Dermis blood vessel endothelial cell (primary cell): ENCODE measurements around the gene SERPINH1. TPM values are rescaled to one million over a fixed set of nuclear protein-coding genes. Genes with fewer than 3 reads are reported as not detected.

ENCODE experiments used
- DNase-seq: peaks from one replicate; pipeline ENCODE4 v3.0.0; 2010
- total RNA-seq: library from RNA; depleted of rRNA; stranded (reverse); fragments of >200 nt; gene quantifications from 2 replicates; pipeline ENCODE4 v1.2.3, GENCODE V29; 2014

Gene SERPINH1
- 552 and 903 TPM in 2 replicates for total RNA-seq

DNA sequence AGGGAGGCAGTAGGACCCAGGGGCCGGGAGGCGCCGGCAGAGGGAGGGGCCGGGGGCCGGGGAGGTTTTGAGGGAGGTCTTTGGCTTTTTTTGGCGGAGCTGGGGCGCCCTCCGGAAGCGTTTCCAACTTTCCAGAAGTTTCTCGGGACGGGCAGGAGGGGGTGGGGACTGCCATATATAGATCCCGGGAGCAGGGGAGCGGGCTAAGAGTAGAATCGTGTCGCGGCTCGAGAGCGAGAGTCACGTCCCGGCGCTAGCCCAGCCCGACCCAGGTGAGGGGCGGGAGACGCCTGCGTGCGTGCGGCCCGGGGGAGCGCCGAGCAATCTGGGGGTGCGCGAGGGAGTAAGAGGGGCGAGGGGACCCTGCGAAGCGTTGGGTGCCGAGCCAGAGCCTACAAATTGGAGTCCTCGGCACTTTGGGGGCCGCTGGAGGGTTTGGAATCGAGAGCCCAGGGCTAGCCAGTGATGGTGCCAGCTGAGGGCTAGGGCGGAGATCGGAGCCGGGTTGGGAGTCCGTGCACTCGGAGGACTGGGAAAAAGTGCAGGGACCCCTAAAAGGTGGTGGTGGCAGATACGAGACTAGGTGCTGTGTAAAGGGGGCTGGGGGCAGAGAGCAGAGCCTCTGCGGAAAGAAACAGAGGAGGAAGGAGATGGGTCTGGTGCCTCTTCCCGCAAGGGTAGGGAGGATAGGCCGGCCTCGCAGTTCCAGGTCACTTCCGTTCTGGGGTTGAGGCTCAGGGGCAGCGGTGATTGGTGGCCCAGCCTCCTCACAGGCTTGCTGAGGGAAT lies at the start of gene SERPINH1:
TSS of gene SERPINH1 (plus strand) at position 206 of the 788 bp plus-strand sequence. CDS start 4,097 bp downstream, outside the sequence.
- DNase-seq, result peak; percentile 87

DNA sequence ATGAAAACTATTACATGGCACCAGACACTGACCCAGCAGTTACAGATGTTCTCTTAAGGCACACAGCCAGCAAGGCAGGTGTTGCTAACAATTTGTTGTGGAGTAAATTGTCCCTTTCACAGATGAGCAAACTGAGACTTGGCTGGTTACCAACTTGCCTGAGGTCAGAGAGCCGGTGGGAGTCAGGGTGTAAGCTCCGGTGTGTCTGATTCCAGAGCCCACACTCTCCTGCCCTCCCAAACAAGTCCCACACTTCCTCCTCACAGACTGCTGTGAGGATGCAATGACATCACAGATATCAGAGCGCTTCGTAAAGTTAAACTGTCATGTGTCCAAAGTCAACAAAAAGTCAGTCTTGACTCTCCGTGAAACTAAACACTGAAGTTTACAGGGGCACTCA lies 48.8 kb upstream of the SERPINH1 start:
- DNase-seq, result peak; percentile 63

DNA sequence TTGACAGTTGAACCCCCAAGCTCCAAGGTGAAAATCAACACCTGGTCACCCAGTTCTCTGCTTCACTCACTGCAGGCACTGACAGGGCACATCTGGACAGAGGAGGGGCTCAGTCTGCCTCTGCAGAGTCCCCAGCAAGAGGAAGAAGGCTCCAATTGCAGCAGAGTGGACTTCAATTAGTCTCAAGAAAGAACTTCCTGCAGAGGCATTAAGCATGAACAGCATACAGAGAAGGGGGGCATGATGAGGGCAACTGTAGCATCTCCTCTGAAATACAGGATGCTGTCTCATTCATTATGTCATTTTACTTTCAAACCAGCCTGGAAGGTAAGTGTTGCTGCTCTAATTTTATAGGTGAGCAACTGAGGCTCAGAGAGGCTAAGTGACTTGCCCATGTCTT lies 47.5 kb upstream of the SERPINH1 start:
- no peak for DNase-seq

DNA sequence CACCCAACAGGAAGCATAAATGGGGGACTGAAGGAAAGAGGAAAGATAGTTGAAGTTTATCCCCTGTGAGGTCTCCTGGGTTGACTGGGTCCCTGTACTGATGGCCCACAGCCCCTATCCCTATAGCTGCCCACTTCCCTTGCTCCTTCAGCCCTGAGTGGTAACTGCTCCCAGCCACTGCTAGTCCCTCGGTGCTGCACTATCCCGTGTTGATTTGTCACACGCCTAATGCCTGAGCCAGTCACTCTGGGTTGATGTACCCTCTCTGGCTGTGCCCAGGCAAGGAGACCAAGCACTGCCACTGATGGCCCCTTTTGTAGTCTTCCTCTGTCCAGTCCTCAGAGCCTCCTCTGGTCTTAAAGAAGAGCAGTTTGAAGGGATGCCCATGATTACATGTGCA lies 45.9 kb upstream of the SERPINH1 start:
- DNase-seq, result no peak

DNA sequence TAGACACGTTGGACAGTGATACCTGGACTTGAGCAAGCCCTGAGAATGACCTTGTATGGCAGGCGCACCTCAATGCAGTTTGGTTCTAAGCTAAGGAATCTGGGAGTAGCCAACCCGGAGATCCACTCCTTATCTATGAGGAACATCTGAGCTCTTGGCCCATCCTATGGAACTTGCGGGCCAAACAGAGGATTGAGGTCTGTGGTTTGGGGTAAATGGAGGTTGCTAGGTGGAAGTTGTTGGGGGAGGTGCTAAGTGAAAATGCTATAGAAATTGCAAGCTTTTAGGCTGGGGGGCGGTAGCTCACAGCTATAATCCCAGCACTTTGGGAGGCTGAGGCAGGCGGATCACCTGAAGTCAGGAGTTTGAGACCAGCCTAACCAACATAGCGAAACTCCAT lies 45.2 kb upstream of the SERPINH1 start:
- DNase-seq, result no peak

DNA sequence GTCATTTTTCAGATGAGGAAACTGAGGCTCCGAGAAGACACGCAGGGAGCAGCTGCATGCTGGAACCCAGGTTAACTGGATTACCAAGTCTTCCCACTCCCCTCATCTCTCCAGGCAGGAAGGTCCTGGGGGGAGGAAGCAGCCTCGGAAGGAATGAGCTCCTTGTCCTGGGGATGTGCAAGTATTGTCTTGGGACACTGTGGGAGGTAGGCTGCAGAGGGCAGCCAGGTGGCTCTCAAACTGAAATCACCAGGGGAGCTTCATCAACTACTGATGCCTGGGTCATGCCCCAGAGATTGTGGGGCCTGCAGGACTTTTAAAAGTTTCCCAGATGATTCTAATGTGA lies 43.9 kb upstream of the SERPINH1 start:
- no peak for DNase-seq

DNA sequence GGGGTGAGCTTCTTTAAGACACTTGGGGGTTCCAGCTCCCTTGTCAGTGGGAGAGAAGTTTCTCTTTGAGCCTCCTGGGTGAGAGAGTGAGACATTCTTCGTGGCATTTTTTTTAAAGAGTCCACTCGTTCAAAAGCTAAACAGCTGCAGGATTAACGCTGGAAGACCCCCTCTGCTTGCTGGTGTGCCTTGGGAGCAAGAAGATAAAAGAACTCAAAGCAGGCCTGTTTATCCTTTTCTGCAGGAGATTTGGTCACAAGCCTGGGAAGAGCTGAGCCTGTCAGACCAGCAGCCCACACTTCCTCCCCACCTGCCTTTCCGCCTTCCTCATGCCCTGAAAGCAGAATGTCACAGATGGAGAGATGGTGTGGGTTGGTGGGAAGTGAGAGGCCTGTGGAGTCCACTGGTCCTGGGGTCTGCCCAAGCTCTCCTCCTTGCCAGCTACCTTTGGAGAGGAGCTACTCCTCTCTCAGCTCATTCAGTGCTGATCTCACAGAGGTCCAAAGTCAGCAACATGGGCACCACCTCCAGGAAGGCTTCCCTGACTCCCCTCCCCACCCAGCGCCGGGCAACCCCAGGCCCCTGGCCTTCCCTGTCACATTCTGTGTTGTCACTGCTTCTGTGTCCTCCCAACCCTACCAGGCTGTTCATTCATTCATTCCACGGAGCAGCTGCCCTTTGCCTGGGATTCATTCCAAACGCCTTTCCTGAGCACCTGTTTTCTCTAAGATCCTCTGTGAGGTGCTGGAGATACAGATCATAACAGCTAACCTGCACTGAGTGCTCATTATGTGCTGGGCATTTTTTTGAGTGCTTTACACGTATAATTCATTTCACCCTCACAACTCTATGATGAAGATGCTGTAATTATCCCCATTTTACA lies 43.0 kb upstream of the SERPINH1 start:
- no peak for DNase-seq

DNA sequence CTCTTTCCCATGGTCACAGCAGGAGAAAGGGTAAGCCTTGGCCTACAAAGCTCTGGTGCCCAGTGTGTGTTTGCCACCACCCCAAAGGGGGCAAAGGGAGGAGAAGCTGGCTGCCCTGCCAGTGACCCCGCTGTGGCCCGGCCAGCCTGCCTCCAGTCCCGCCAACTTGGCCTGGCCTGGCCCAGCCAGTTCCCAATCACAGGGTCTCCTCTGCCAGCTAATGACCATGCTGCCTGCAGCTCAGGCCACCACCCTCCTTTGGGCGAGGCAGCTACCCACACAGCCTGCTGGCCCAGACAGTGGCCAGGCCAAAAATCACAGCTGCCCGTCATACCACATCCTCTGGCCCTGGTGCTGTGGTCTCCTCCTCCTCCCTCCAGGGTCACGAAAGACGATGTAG lies 41.4 kb upstream of the SERPINH1 start:
- no peak for DNase-seq

DNA sequence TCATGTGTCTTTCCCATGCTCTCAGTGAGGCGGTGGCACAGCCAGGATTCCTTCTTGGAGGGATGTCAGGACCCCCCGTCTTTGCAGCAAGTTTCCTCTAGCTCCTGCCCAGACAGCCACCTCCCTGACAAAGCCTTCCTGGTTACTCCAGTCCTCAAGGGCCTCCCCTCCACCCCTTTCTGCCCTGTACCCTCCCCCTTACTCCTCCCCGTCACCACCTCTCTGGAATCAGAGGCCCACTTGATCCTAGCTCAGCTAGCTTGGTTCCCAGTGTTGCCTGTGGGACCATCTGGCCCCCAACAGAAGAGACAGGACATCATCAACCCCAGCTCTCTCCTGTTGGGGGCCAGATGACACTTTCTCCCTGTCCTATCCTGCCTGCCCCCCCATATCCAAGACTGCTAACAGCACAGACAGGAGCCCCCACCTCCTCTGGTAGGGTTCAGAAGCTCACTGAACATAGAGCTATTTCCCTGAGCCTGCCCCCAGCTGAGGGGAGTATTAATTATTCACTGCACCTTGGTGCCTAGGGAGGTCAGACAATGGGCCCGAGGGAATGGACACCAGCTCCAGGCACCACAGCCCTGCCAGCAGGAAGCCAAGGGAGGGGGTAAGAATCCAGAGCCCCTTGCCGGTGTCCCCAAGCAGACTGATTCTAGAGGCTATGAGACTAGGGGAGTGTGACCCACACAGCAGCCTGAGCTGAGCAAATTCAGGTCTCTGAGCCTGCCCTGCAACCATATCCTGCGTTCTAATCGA lies 39.6 kb upstream of the SERPINH1 start:
- DNase-seq, result no peak

DNA sequence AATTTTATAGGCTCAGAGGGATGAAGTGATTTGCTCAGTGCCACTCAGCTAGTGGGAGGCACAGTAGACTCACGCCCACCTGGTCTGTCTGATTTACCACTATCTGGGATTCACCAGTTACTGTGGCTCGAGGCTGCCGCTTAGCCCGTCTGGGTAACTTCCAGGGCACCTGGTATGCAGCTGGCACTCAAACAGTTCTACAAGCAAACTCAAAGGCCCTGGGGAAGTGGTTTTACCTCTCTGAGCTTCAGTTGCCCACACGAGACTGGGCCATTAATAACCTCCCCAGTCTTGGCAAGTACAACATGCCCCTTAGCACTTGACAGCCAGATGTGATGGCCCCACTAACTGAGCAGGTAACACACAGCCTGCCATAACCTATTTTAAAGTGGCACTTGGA lies 38.9 kb upstream of the SERPINH1 start:
- no peak for DNase-seq

DNA sequence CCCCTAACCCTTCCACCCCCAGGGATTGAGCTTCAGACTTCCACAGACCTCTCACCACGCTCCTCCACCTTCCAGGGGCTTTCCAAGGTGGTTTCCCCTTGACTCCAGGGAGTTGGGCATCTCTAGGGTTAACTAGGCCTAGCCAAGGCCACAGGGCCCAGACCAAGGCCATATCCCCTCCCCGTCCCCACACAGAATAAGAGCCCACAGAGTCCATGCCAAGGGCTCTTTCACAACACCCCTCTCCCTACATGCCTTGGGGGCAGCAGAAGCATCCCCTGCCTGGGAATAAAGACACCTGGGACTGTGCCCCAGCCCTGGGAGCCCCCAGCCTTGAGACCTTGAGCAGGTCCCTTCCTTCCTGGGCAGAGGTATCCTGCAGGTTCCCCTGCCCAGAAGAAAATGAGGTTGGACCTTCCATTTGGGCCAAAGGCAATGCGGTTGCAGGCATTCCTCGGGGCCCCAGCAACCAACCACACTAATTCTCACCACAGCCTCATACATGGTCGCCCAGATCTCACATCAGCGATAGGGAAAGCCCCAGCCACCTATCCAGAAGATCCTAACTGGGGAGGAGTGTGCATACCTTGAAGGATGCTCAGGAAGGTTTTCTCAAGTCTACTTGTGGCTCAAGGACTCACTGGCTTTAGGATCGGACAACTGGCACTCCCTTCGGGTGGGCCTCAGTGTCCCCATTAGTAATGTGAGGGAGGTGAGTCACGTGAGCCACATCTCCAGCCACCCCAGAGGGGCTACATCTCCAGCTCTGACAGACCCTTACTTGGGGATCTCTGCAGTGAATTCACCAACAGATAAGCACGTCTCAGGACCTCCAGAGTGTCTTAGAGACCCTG lies 38.0 kb upstream of the SERPINH1 start:
- no peak for DNase-seq

DNA sequence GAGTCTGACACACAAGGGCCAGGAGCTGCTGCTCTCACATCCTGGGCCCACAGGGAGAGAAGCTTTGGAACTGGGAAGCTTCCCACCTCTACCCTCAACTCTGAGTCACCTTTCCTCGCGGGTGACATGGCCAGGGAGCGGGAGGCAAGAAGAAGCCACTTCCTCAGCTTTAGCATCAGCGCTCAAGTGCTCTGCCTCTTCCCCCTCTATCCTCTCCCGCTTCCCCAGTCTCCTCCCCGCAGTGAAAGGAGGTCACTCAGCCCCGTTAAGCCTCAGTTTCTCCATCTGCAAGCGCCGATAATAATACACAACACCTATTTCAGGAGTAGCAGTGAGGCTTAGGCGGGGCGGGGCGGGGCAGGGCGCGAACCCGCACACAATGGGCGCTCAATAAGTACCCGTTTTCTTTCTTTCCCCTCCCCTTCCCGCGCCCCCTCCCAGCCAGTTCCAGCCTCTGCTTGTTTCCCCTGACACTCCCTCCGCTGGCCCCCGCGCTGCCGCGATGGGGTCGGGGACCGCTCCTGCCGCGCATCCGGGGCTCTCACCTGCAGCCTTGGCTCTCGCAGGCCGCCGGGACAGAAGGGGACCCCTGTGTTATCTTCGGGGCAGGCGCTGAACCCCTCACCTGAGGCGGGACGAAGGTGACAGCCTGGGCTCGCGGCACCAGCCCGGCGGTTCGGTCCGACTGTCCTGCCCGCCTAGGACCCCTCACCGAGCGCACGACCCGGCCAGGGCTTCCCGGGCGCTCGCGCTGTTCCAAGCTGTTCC lies 37.2 kb upstream of the SERPINH1 start:
- DNase-seq, result peak; percentile 42

DNA sequence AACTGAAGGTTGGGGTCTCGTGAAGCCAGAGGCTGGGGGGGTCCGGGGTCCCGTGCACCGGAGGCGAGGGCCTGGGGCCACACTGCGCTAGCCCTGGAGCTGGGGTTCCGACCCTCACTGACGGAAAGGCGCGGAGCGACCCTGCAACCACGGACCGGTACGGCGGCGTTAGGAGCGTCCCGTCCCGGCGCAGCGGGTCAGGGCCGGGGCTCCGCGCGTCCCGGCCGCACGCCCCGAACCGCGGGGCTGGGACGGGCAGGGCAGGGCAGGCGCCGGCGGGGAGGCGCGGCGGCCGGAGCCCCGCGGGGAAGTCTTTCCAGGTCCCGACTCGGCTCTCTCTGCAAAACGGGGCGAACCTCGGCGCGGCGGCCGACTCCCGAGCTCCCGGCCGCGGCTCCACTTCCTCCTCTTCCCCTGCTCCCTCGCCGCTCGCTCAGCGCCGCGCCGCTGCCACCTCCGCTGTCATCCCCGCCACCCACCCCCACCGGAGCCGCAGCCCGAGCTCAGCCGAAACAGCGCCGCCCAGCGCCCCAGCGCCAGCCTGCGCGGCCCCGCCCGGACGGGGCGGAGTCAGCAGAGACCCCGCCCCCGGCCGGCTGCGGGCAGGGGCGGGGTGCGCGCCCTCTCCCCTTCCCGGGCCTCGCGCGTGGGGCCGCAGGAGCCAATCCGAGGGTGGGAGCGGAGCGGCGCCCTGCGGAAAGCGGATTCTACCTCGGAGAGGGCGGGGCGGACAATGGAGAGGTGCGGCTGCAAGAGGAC lies 36.4 kb upstream of the SERPINH1 start, which contains the start of gene GDPD5:
TSS of gene GDPD5 (minus strand) at position 509 of the 759 bp plus-strand sequence. CDS start 48,206 bp downstream, outside the sequence.
- peak; percentile 85 for DNase-seq

DNA sequence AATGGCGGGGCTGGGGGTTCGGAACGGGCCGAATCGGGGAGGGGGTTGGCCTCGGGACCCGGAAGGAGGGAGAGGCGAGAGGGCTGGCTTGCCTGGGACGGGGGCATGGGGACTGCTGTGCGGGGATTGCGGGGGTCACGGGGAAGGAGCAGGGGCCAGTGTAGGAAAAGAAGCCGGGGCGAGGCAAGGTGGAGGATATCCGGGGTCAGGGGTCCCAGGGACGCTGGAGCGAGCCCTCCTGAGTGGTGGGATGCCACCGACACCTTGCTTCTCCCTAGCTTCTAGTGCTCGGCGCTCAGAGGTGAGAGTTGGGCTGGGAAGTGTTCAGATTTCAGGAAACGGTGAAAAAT lies 35.9 kb upstream of the SERPINH1 start:
- DNase-seq, result no peak

DNA sequence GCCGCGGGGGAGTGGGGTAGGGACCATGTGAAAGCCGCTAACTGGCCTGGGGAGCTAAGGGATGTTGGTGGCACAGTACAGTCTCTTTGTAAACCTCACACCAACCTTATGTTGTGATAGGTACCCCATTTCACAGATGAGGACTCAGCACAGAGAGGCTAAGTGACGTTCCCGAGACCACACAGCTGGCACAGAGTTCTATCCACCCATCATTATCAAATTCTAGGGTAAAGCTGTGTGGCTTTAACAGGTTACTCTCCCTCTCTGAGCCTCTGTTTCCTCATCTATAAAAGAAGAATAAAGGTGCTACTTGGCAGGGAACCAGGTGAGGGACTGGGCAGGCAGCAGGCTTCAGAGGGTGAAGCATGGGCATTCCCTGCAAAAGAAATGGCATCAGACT lies 34.9 kb upstream of the SERPINH1 start:
- no peak for DNase-seq

DNA sequence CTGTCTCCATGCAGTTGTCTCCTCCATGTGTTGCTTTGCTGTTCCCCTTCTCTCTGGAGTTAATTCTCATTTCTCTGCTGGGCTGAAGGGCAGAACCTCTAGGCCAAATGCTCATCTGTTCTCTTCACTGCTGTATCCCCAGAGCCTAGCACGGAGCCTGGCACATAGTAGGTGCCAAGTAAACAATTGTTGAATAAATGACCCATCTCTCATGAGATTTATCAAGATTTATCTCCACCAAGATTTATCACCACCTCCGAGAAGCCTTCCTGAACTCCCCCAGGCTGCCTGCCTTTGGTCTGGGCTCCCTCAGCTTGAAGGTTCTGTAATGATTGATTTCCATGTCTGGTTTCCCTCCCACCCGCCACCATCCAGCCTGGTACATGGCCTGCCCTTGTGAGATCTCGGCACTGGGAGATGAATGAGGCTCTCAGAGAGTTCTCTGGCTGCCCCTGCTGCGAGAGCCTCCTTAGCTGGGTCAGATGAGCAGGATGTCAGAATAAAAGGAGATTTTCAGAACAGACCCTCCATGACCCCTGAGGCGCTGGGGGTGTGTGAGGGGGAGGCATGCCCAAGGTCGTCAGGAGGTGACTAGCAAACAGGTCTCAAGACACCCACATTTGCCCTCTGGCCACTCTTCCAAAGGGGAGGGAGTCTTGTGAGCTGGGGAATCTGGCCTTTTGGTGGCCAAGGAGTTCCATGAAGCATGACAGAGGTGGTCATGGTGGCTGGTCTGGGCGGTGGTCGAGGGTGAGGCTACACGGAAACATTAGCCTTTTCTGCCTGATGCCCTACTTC lies 33.9 kb upstream of the SERPINH1 start:
- DNase-seq, result no peak

DNA sequence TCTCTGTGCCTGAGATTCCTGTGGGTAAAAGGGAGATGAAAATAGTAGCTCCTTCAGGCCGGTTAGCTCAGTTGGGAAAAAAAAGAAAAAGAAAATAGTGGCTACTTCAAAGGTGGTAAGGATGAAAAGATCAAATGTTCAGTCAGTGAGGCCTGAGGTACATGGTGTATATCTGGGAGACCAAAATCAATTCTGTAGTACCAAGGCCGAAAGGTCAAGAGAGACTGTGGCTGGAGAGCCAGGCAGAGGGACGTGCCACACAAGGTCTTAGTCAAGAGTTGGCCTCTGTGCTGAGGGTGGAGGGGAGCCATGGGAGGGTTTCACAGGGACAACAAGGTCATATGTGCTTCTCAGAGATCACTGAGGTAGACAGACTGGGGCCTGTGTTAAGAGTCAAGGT lies 31.5 kb upstream of the SERPINH1 start:
- DNase-seq, result no peak

DNA sequence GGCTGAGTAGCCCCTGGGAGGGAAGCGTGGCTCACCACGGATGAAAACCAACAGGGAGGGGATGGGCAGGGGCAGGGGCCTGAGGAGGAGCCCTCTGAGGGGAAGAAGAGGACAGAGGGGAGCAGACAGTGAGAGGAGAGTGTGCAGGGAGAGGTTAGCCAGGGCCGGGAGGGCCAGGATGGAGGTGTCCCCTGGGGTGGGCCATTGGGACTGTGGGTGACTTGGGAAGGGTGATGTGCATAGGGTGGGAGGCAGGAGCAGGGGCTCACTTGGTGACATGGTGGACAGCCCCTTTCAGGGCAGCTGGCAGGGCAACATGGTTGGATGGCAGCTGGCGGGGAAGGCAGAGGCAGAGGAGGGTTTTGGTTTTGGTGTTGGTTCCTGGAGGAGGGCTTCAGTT lies 30.7 kb upstream of the SERPINH1 start:
- DNase-seq, result no peak

DNA sequence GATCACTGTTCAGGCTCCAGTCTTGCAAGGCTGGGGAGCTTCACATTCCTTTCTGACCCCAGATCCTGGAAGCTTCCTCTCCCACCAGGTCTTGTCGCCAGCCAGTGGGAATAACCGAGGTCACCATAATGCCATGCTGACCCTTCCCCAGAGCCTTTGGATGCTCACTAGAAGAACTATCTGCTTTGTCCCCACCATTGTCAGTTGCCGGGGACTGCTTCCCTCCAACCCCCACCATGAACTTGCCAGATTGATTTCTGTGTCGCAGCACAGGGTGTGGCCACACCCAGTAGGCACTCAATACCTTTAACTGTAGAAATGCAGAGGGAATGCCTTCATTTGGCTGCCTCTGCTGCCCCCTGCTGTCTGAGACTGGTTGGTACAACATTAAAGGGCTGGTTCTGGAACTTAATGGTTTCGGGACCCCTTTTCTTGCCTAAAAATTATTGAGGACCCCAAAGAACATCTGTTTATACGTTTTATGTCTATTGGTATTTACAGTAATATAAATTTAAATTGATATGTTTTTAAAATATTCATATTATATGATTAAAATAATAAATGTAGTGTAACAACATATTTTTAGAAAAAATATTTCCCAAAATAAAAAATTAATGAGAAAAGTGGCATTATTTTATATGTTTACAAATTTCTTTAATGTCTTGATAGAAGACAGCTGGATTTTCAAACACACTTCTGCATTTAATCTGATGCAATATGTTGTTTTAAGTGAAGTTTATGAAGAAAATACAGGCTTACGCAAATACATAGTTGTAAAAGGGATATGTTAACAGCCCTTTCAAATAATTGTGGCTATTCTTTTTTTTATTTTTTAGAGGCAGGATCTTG lies 29.6 kb upstream of the SERPINH1 start:
- peak; percentile 77 for DNase-seq
